ENCODE measurements around the gene GDPD2. TPM values are rescaled to one million over a fixed set of nuclear protein-coding genes. Genes with fewer than 3 reads are reported as not detected.
A peak's percentile ranks its signal among the peaks of the same experiment; 100 is the strongest.

Gene GDPD2
- total RNA-seq, 3 donors from 2014 or later (not counting 1 experiment from before 2014, with no cell fraction given) = not detected

DNA sequence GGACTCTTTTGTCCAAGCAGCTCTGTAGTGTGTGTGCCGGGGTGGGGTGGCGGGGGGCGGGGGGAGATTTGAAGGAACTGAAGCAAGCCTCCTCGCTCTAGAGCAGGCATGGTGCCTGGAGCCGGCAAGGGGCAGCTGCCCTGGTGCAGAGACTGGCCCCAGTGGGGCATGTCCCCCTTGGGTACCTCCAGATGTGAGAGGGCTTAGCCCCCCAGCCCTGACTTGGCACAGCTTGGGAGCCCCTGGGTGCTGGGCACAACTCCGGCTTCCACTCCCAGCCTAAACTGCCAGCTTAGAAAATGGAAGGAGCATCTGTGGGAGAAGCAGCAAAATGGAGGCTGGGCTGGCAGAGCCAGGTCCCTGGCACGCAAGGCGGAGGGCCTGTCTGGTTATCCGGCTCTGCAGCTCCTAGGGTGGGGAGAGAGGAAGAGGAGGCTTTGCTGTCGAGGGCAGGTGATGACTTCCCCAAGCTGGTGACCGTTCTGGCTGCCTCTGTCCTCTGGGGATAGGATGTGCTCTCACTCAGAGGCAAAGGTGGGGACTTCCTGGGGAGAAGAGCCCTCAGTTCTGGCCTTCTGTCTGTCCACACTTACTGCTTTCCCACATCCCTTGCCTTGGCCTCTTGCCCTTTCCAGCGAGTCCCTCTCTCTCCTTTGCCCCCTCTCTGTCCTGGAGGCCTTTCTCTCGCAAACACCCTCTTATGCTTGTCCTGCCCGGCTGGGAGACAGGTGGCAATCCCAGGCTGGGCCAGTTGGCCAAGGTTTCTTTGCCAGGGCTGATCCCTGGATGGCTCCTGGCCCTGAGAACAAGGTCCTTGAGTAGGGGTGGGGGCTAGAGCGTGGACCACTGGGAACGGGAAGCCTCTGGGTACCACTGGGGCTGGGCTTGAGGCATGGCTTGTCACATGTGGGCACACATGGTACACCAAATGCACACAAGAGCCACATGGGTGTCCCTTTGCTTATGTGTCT is 23.6 kb downstream of the GDPD2 start:
- Histone ChIP-seq H3K27ac (ENCODE audit: low read length) (no peak overlapping the region), H3K4me3 (ENCODE audit: low read length) (no peak overlapping the region), H3K4me1 (ENCODE audit: control insufficient read depth, insufficient read depth, low read length) (peaks cover 13% of the 10 kb centered on the region), H3K36me3 (ENCODE audit: control insufficient read depth, insufficient read depth, low read length) (no peaks in the 10 kb centered on the region), H3K9me3 (ENCODE audit: control insufficient read depth, insufficient read depth, low read length) (no peaks in the 10 kb centered on the region), H3K27me3 (ENCODE audit: control insufficient read depth, insufficient read depth, low read length) (peaks cover 12% of the 10 kb centered on the region)
- Mint-ChIP-seq H3K9me3 (no peaks in the 10 kb centered on the region), H3K4me3 (no peak overlapping the region), H3K27ac (no peak overlapping the region), H3K4me1 (peaks cover under 1 to 4% of the 10 kb centered on the region in 2 donors), H3K27me3 (ENCODE audit: low read depth in 2 of 2) (peaks cover 9 to 25% of the 10 kb centered on the region in 2 donors), H3K36me3 (no peaks in the 10 kb centered on the region)
- WGBS (ENCODE audit: insufficient coverage) = 87% methylated on average over 14 of the region's 16 CpGs
- TF ChIP-seq, protein P1, sequence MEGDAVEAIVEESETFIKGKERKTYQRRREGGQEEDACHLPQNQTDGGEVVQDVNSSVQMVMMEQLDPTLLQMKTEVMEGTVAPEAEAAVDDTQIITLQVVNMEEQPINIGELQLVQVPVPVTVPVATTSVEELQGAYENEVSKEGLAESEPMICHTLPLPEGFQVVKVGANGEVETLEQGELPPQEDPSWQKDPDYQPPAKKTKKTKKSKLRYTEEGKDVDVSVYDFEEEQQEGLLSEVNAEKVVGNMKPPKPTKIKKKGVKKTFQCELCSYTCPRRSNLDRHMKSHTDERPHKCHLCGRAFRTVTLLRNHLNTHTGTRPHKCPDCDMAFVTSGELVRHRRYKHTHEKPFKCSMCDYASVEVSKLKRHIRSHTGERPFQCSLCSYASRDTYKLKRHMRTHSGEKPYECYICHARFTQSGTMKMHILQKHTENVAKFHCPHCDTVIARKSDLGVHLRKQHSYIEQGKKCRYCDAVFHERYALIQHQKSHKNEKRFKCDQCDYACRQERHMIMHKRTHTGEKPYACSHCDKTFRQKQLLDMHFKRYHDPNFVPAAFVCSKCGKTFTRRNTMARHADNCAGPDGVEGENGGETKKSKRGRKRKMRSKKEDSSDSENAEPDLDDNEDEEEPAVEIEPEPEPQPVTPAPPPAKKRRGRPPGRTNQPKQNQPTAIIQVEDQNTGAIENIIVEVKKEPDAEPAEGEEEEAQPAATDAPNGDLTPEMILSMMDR (IDR thresholded peaks at IDR 0.05) = no peak
- DNase-seq (no peak), ATAC-seq (no peak)
- intact Hi-C loops (cut with micrococcal nuclease) = no loop called here

GRCh38 chrX:70449457-70449966 is 26.4 kb downstream of the GDPD2 start:
- H3K4me1 Mint-ChIP-seq = peaks cover 8 to 26% of the 10 kb centered on the region in 2 donors
- no peak for DNase-seq

GRCh38 chrX:70452143-70452733 is 29.1 kb downstream of the GDPD2 start:
- TF ChIP-seq, protein P1 (IDR thresholded peaks at IDR 0.05) = peak; percentile 49
- H3K4me1 ChIP-seq (ENCODE audit: control insufficient read depth, insufficient read depth, low read length) = peaks cover 37% of the 10 kb centered on the region
- no peaks in the 10 kb centered on the region for H3K27me3 ChIP-seq (ENCODE audit: control insufficient read depth, insufficient read depth, low read length)
- peak overlapping the region; percentile 92 for H3K4me3 Mint-ChIP-seq
- H3K36me3 ChIP-seq (ENCODE audit: control insufficient read depth, insufficient read depth, low read length) = no peaks in the 10 kb centered on the region
- H3K27ac Mint-ChIP-seq = peak overlapping the region; percentile 76 to 89
- intact Hi-C loops (cut with micrococcal nuclease) = loop anchor here (10.0 kb wide), 1 partner anchor 213 kb away; no protein-coding TSS in a partner anchor
- H3K27me3 Mint-ChIP-seq (ENCODE audit: low read depth in 2 of 2) = no peaks in the 10 kb centered on the region
- WGBS (ENCODE audit: insufficient coverage) = 2% methylated on average over 39 of the region's 39 CpGs
- peak overlapping the region; percentile 57 for H3K27ac ChIP-seq (ENCODE audit: low read length)
- H3K4me1 Mint-ChIP-seq = peaks cover 24 to 49% of the 10 kb centered on the region in 2 donors
- peak overlapping the region; percentile 46 for H3K4me3 ChIP-seq (ENCODE audit: low read length)
- H3K36me3 Mint-ChIP-seq = no peaks in the 10 kb centered on the region
- no peaks in the 10 kb centered on the region for H3K9me3 ChIP-seq (ENCODE audit: control insufficient read depth, insufficient read depth, low read length)
- DNase-seq (peak in 1 of 2 donors; percentile 74), ATAC-seq (peak; percentile 62 to 73 (median 65))
- no peaks in the 10 kb centered on the region for H3K9me3 Mint-ChIP-seq

More at GRCh38 chrX:70449457-70449966, 26.4 kb downstream of the GDPD2 start:
- H3K36me3 Mint-ChIP-seq = no peaks in the 10 kb centered on the region
- peaks cover 4% of the 10 kb centered on the region for H3K27me3 ChIP-seq (ENCODE audit: control insufficient read depth, insufficient read depth, low read length)
- TF ChIP-seq, protein P1 (IDR thresholded peaks at IDR 0.05) = no peak
- no peak overlapping the region for H3K4me3 ChIP-seq (ENCODE audit: low read length)
- intact Hi-C loops (cut with micrococcal nuclease) = no loop called here
- peaks cover 33% of the 10 kb centered on the region for H3K4me1 ChIP-seq (ENCODE audit: control insufficient read depth, insufficient read depth, low read length)
- no peak overlapping the region for H3K27ac ChIP-seq (ENCODE audit: low read length)
- H3K9me3 Mint-ChIP-seq = no peaks in the 10 kb centered on the region
- H3K4me3 Mint-ChIP-seq = no peak overlapping the region
- H3K9me3 ChIP-seq (ENCODE audit: control insufficient read depth, insufficient read depth, low read length) = no peaks in the 10 kb centered on the region
- no peaks in the 10 kb centered on the region for H3K36me3 ChIP-seq (ENCODE audit: control insufficient read depth, insufficient read depth, low read length)
- WGBS (ENCODE audit: insufficient coverage) = 90% methylated on average over 13 of the region's 14 CpGs
- no peak for ATAC-seq
- no peak overlapping the region for H3K27ac Mint-ChIP-seq
- peaks cover 0 to 10% of the 10 kb centered on the region in 2 donors for H3K27me3 Mint-ChIP-seq (ENCODE audit: low read depth in 2 of 2)
